Gastroesophageal sphincter (tissue), 3 donors: ENCODE measurements around the gene WDR54.

Experiments
- CTCF ChIP-seq, 4 experiments: fragments of 200-600 bp in 2 of 4; fragments of 450-650 bp in 2 of 4; sonication (generic) in 1 of 4; IDR thresholded peaks; one replicate each; pipeline ENCODE4 v1.5.1; 2017 to 2019; ENCODE audit warnings: antibody characterized with exemption in 4 of 4, mild to moderate bottlenecking in 2 of 4, moderate library complexity in 2 of 4
- POLR2A ChIP-seq, 2 donors: fragments of 450-650 bp; IDR thresholded peaks; one replicate each; pipeline ENCODE4 v1.6.1; 2017; ENCODE audit warnings: antibody characterized with exemption in 2 of 2, mild to moderate bottlenecking in 2 of 2, moderate library complexity in 1 of 2
- POLR2AphosphoS5 ChIP-seq: sonication (generic); formaldehyde crosslinking; IDR thresholded peaks from one replicate; pipeline ENCODE4 v1.6.1; 2017; ENCODE audit warnings: antibody characterized with exemption

GRCh38 chr2:74444498-74445318 lies 23.2 kb downstream of the WDR54 start:
- no peak for TF ChIP-seq CTCF (IDR thresholded peaks at IDR 0.05)
- TF ChIP-seq POLR2AphosphoS5: no peak
- no peak for TF ChIP-seq POLR2A (IDR thresholded peaks at IDR 0.05)
